ENCODE measurements around the gene DESI2. TPM values are rescaled to one million over a fixed set of nuclear protein-coding genes. Genes with fewer than 3 reads are reported as not detected.
"Not testable (repeated sequence)": the region's sequence is repeated elsewhere in the genome, so short reads cannot be mapped to it uniquely, and the experiment has no call there.

DESI2 gene
- total RNA-seq, 2 donors from 2014 or later, result 26.9 to 31.7 TPM

GRCh38 chr1:244732851-244733450 is 80.0 kb downstream of the DESI2 start:
- Mint-ChIP-seq H3K27me3 (peaks cover 6 to 12% of the 10 kb centered on the region in 2 donors), H3K9me3 (no peaks in the 10 kb centered on the region), H3K36me3 (no peaks in the 10 kb centered on the region), H3K4me1 (ENCODE audit: low read depth in 2 of 2) (peaks cover 5 to 12% of the 10 kb centered on the region in 2 donors), H3K27ac (no peak overlapping the region), H3K4me3 (no peak overlapping the region)
- DNase-seq (ENCODE audit: low spot score), result no peak
- ATAC-seq, result peak in 1 of 2 donors; percentile 21

GRCh38 chr1:244735404-244735803 is 82.5 kb downstream of the DESI2 start:
- Mint-ChIP-seq H3K4me3 (no peak overlapping the region), H3K27me3 (peaks cover 6 to 8% of the 10 kb centered on the region in 2 donors), H3K27ac (no peak overlapping the region), H3K9me3 (no peaks in the 10 kb centered on the region), H3K4me1 (ENCODE audit: low read depth in 2 of 2) (peaks cover 0 to 3% of the 10 kb centered on the region in 2 donors), H3K36me3 (no peaks in the 10 kb centered on the region)
- no peak for ATAC-seq
- DNase-seq (ENCODE audit: low spot score), result no peak

GRCh38 chr1:244735876-244736561 is 83.1 kb downstream of the DESI2 start:
- Mint-ChIP-seq H3K27ac (no peak overlapping the region), H3K36me3 (no peaks in the 10 kb centered on the region)

GRCh38 chr1:244739140-244739539 is 86.2 kb downstream of the DESI2 start:
- not testable (repeated sequence) for H3K4me3 Mint-ChIP-seq; ATAC-seq; H3K4me1 Mint-ChIP-seq (ENCODE audit: low read depth in 2 of 2); H3K9me3 Mint-ChIP-seq; DNase-seq (ENCODE audit: low spot score); H3K27me3 Mint-ChIP-seq; H3K27ac Mint-ChIP-seq; H3K36me3 Mint-ChIP-seq

More at GRCh38 chr1:244735876-244736561, 83.1 kb downstream of the DESI2 start:
- no peaks in the 10 kb centered on the region for H3K9me3 Mint-ChIP-seq
- peaks cover 0 to 3% of the 10 kb centered on the region in 2 donors for H3K4me1 Mint-ChIP-seq (ENCODE audit: low read depth in 2 of 2)
- H3K4me3 Mint-ChIP-seq, result no peak overlapping the region
- peaks cover 6% of the 10 kb centered on the region in 2 donors for H3K27me3 Mint-ChIP-seq
- no peak for ATAC-seq
- no peak for DNase-seq (ENCODE audit: low spot score)

GRCh38 chr1:244740027-244740617 is 87.2 kb downstream of the DESI2 start:
- ATAC-seq; H3K27me3 Mint-ChIP-seq; H3K4me1 Mint-ChIP-seq (ENCODE audit: low read depth in 2 of 2); DNase-seq (ENCODE audit: low spot score); H3K36me3 Mint-ChIP-seq; H3K4me3 Mint-ChIP-seq; H3K27ac Mint-ChIP-seq; H3K9me3 Mint-ChIP-seq: not testable (repeated sequence)

DNA sequence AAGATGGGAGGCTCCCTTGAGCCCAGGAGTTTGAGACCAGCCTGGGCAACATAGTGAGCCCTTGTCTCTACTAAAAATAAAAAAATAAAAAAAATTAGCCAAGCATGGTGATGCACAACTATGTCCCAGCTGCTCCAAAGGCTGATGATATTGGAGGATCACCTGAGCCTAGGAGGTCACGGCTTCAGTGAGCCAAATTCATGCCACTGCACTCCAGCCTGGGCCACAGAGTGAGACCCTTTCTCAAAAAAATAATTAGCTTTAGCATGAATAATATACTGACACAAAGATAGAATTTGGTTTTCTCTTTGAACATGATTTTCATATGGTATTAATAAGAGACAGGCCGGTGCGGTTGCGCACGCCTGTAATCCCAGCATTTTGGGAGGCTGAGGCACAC is 88.8 kb downstream of the DESI2 start:
- Mint-ChIP-seq H3K4me3 (no peak overlapping the region), H3K9me3 (no peaks in the 10 kb centered on the region), H3K27me3 (no peaks in the 10 kb centered on the region), H3K27ac (no peak overlapping the region), H3K36me3 (no peaks in the 10 kb centered on the region), H3K4me1 (ENCODE audit: low read depth in 2 of 2) (no peaks in the 10 kb centered on the region)
- ATAC-seq, result no peak
- DNase-seq (ENCODE audit: low spot score), result no peak

DNA sequence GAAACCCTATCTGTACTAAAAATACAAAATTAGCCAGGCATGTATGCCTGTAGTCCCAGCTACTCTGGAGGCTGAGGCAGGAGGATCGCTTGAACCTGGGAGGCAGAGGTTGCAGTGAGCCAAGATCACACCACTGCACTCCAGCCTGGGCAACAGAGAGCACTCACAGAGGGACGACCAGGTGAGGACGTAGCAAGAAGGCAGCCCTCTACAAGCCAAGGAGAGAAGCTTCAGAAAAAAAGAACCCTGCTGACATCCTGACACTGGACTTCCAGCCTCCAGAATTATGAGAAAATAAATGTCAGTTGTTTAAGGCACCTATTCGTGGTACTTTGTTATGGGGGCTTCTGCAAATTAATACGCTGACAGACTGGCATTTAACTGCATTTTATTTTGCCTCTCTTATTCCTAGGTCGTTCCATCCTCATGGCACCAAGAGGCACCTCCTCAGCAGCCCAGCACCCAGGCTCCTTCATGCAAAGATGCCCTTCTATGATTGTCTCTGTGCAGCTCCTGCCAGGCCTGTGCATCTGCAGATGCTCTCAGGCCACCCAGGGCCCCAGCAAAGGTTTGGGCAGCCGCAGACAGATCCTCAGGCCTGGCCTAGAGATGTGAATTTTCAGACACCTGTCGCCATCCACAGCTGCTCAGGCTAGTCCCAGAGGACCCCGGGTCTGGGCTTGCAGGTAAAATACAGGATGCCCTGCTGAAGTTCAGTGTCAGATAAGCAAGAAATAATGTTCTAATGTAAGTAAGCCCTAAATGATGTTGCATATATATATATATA is 96.5 kb downstream of the DESI2 start:
- Mint-ChIP-seq H3K4me3 (no peak overlapping the region), H3K36me3 (no peaks in the 10 kb centered on the region), H3K4me1 (ENCODE audit: low read depth in 2 of 2) (no peaks in the 10 kb centered on the region), H3K27ac (no peak overlapping the region), H3K27me3 (no peaks in the 10 kb centered on the region), H3K9me3 (no peaks in the 10 kb centered on the region)
- ATAC-seq, result no peak
- DNase-seq (ENCODE audit: low spot score), result no peak

GRCh38 chr1:244751271-244751895 is 98.5 kb downstream of the DESI2 start:
- Mint-ChIP-seq H3K27ac (no peak overlapping the region), H3K4me1 (ENCODE audit: low read depth in 2 of 2) (no peaks in the 10 kb centered on the region), H3K4me3 (no peak overlapping the region), H3K27me3 (no peaks in the 10 kb centered on the region), H3K36me3 (no peaks in the 10 kb centered on the region), H3K9me3 (no peaks in the 10 kb centered on the region)
- DNase-seq (ENCODE audit: low spot score) (no peak), ATAC-seq (no peak)

GRCh38 chr1:244755673-244756072 is 102.7 kb downstream of the DESI2 start:
- Mint-ChIP-seq H3K27me3 (no peaks in the 10 kb centered on the region), H3K4me3 (no peak overlapping the region), H3K4me1 (ENCODE audit: low read depth in 2 of 2) (no peaks in the 10 kb centered on the region), H3K27ac (no peak overlapping the region), H3K36me3 (no peaks in the 10 kb centered on the region), H3K9me3 (no peaks in the 10 kb centered on the region)
- ATAC-seq (no peak), DNase-seq (ENCODE audit: low spot score) (no peak)

- H3K27me3 Mint-ChIP-seq, result peaks cover 0 to 1% of the 10 kb centered on the region in 2 donors
- H3K4me1 Mint-ChIP-seq (ENCODE audit: low read depth in 2 of 2), result no peaks in the 10 kb centered on the region
- H3K9me3 Mint-ChIP-seq, result no peaks in the 10 kb centered on the region
- H3K36me3 Mint-ChIP-seq, result no peaks in the 10 kb centered on the region
- no peak overlapping the region for H3K4me3 Mint-ChIP-seq
- H3K27ac Mint-ChIP-seq, result no peak overlapping the region
- DNase-seq (ENCODE audit: low spot score) (no peak), ATAC-seq (no peak)
These were observed 104.4 kb downstream of the DESI2 start for GRCh38 chr1:244757091-244757939.

Data from natural killer cell treated with Interleukin-12 subunit alpha and Interleukin-12 subunit beta and Interleukin-15 and Interleukin-18, amount 100 ng/mL, for 72 hours (primary cell).